ENCODE data around the gene KIF4A.
"Not testable (repeated sequence)": the region's sequence is repeated elsewhere in the genome, so short reads cannot be mapped to it uniquely, and the experiment has no call there.

KIF4A gene

GRCh38 chrX:70398899-70399298 lies 109.0 kb downstream of the KIF4A start:
- Mint-ChIP-seq H3K4me3 (no peak overlapping the region), H3K4me1 (ENCODE audit: low read depth) (no peaks in the 10 kb centered on the region), H3K27ac (no peak overlapping the region), H3K9me3 (no peaks in the 10 kb centered on the region), H3K36me3 (ENCODE audit: low read depth) (no peaks in the 10 kb centered on the region), H3K27me3 (no peaks in the 10 kb centered on the region)
- intact Hi-C loops (cut with micrococcal nuclease), result no loop called here

GRCh38 chrX:70400181-70400580 lies 110.3 kb downstream of the KIF4A start:
- not testable (repeated sequence) for H3K27ac Mint-ChIP-seq; H3K9me3 Mint-ChIP-seq; H3K36me3 Mint-ChIP-seq (ENCODE audit: low read depth)

GRCh38 chrX:70402721-70403120 lies 112.8 kb downstream of the KIF4A start:
- intact Hi-C loops (cut with micrococcal nuclease), result no loop called here
- Mint-ChIP-seq H3K27me3 (no peaks in the 10 kb centered on the region), H3K4me1 (ENCODE audit: low read depth) (no peaks in the 10 kb centered on the region), H3K36me3 (ENCODE audit: low read depth) (no peaks in the 10 kb centered on the region), H3K9me3 (no peaks in the 10 kb centered on the region), H3K27ac (no peak overlapping the region), H3K4me3 (no peak overlapping the region)

More at GRCh38 chrX:70400181-70400580, 110.3 kb downstream of the KIF4A start:
- intact Hi-C loops (cut with micrococcal nuclease); H3K4me3 Mint-ChIP-seq; H3K4me1 Mint-ChIP-seq (ENCODE audit: low read depth); H3K27me3 Mint-ChIP-seq: not testable (repeated sequence)

- Mint-ChIP-seq H3K27me3 (no peaks in the 10 kb centered on the region), H3K4me3 (no peak overlapping the region), H3K27ac (no peak overlapping the region), H3K36me3 (ENCODE audit: low read depth) (no peaks in the 10 kb centered on the region), H3K4me1 (ENCODE audit: low read depth) (no peaks in the 10 kb centered on the region), H3K9me3 (no peaks in the 10 kb centered on the region)
- intact Hi-C loops (cut with micrococcal nuclease), result no loop called here
These were observed 115.1 kb downstream of the KIF4A start for GRCh38 chrX:70405003-70405402.

- Mint-ChIP-seq H3K4me3 (no peak overlapping the region), H3K9me3 (no peaks in the 10 kb centered on the region), H3K36me3 (ENCODE audit: low read depth) (no peaks in the 10 kb centered on the region), H3K27ac (no peak overlapping the region), H3K27me3 (no peaks in the 10 kb centered on the region), H3K4me1 (ENCODE audit: low read depth) (no peaks in the 10 kb centered on the region)
- intact Hi-C loops (cut with micrococcal nuclease), result no loop called here
These were observed 121.0 kb downstream of the KIF4A start for GRCh38 chrX:70410921-70411320.

- intact Hi-C loops (cut with micrococcal nuclease), result no loop called here
- H3K4me1 Mint-ChIP-seq (ENCODE audit: low read depth), result no peaks in the 10 kb centered on the region
These were observed 121.6 kb downstream of the KIF4A start for GRCh38 chrX:70411475-70411874.

GRCh38 chrX:70421618-70422017 lies 131.7 kb downstream of the KIF4A start:
- Mint-ChIP-seq H3K4me3 (no peak overlapping the region), H3K9me3 (no peaks in the 10 kb centered on the region), H3K36me3 (ENCODE audit: low read depth) (peaks cover 6% of the 10 kb centered on the region), H3K27ac (no peak overlapping the region), H3K4me1 (ENCODE audit: low read depth) (no peaks in the 10 kb centered on the region), H3K27me3 (peaks cover 13% of the 10 kb centered on the region)
- intact Hi-C loops (cut with micrococcal nuclease), result no loop called here

More at GRCh38 chrX:70411475-70411874, 121.6 kb downstream of the KIF4A start:
- Mint-ChIP-seq H3K36me3 (ENCODE audit: low read depth) (no peaks in the 10 kb centered on the region), H3K27ac (no peak overlapping the region), H3K9me3 (no peaks in the 10 kb centered on the region), H3K4me3 (no peak overlapping the region), H3K27me3 (no peaks in the 10 kb centered on the region)

- Mint-ChIP-seq H3K9me3 (no peaks in the 10 kb centered on the region), H3K27me3 (peaks cover 13% of the 10 kb centered on the region), H3K4me3 (no peak within 1 kb of the TSS), H3K27ac (no peak within 1 kb of the TSS), H3K36me3 (ENCODE audit: low read depth) (peaks cover 4% of the 10 kb centered on the region), H3K4me1 (ENCODE audit: low read depth) (no peaks in the 10 kb centered on the region)
- intact Hi-C loops (cut with micrococcal nuclease), result no loop called here
These were observed 133.0 kb downstream of the KIF4A start, which contains the start of gene GDPD2 for GRCh38 chrX:70422851-70423341. Gene GDPD2 (plus strand): TSS chrX:70423314. CDS start chrX:70424985, 1,671 bp downstream.

GRCh38 chrX:70423936-70424675 lies 134.2 kb downstream of the KIF4A start:
- no peak overlapping the region for H3K4me3 Mint-ChIP-seq
- no peak overlapping the region for H3K27ac Mint-ChIP-seq
- peaks cover 13% of the 10 kb centered on the region for H3K27me3 Mint-ChIP-seq
- intact Hi-C loops (cut with micrococcal nuclease), result no loop called here
- no peaks in the 10 kb centered on the region for H3K4me1 Mint-ChIP-seq (ENCODE audit: low read depth)
- H3K36me3 Mint-ChIP-seq (ENCODE audit: low read depth), result no peaks in the 10 kb centered on the region
- H3K9me3 Mint-ChIP-seq, result no peaks in the 10 kb centered on the region

GRCh38 chrX:70424801-70425200 lies 134.9 kb downstream of the KIF4A start:
- no peaks in the 10 kb centered on the region for H3K9me3 Mint-ChIP-seq
- no peaks in the 10 kb centered on the region for H3K36me3 Mint-ChIP-seq (ENCODE audit: low read depth)
- H3K27me3 Mint-ChIP-seq, result peaks cover 13% of the 10 kb centered on the region
- no peak overlapping the region for H3K4me3 Mint-ChIP-seq
- intact Hi-C loops (cut with micrococcal nuclease), result no loop called here
- no peak overlapping the region for H3K27ac Mint-ChIP-seq
- H3K4me1 Mint-ChIP-seq (ENCODE audit: low read depth), result peaks cover under 1% of the 10 kb centered on the region

GRCh38 chrX:70426286-70427278 lies 136.7 kb downstream of the KIF4A start:
- Mint-ChIP-seq H3K27me3 (peaks cover 13% of the 10 kb centered on the region), H3K4me1 (ENCODE audit: low read depth) (peaks cover 7% of the 10 kb centered on the region), H3K4me3 (no peak overlapping the region), H3K9me3 (no peaks in the 10 kb centered on the region), H3K36me3 (ENCODE audit: low read depth) (no peaks in the 10 kb centered on the region), H3K27ac (no peak overlapping the region)
- intact Hi-C loops (cut with micrococcal nuclease), result no loop called here

GRCh38 chrX:70427365-70427764 lies 137.5 kb downstream of the KIF4A start:
- no peaks in the 10 kb centered on the region for H3K9me3 Mint-ChIP-seq
- intact Hi-C loops (cut with micrococcal nuclease), result no loop called here
- no peak overlapping the region for H3K27ac Mint-ChIP-seq
- peaks cover 13% of the 10 kb centered on the region for H3K27me3 Mint-ChIP-seq
- H3K4me3 Mint-ChIP-seq, result no peak overlapping the region
- no peaks in the 10 kb centered on the region for H3K36me3 Mint-ChIP-seq (ENCODE audit: low read depth)
- H3K4me1 Mint-ChIP-seq (ENCODE audit: low read depth), result peaks cover 7% of the 10 kb centered on the region

- H3K27ac Mint-ChIP-seq, result no peak overlapping the region
- H3K9me3 Mint-ChIP-seq, result no peaks in the 10 kb centered on the region
These were observed 139.9 kb downstream of the KIF4A start for GRCh38 chrX:70429759-70430158.

More at GRCh38 chrX:70429759-70430158, 139.9 kb downstream of the KIF4A start:
- peaks cover 27% of the 10 kb centered on the region for H3K4me1 Mint-ChIP-seq (ENCODE audit: low read depth)
- peaks cover 5% of the 10 kb centered on the region for H3K36me3 Mint-ChIP-seq (ENCODE audit: low read depth)
- intact Hi-C loops (cut with micrococcal nuclease), result loop anchor here (10.0 kb wide), 2 partner anchors 95 to 295 kb away; partner anchors contain the start of gene IGBP1
- H3K27me3 Mint-ChIP-seq, result peaks cover 7% of the 10 kb centered on the region
- no peak overlapping the region for H3K4me3 Mint-ChIP-seq
